ENCODE measurements around the gene SLC34A3. TPM values are rescaled to one million over a fixed set of nuclear protein-coding genes. Genes with fewer than 3 reads are reported as not detected.

SLC34A3 gene
- total RNA-seq, 1 donor: not detected

Other genes with a start within 250 kb of the SLC34A3 start
- gene LCNL1, start 247.9 kb upstream of the SLC34A3 start, total RNA-seq: under 0.01 and 0.37 TPM in 2 replicates
- gene PAXX, start 238.5 kb upstream of the SLC34A3 start, total RNA-seq: 13.9 and 14.3 TPM in 2 replicates
- 0.20 and 0.73 TPM in 2 replicates for gene CLIC3, start 234.3 kb upstream of the SLC34A3 start, total RNA-seq
- gene ABCA2, start 202.7 kb upstream of the SLC34A3 start, total RNA-seq: 15.4 and 19.5 TPM in 2 replicates
- gene FUT7, start 198.8 kb upstream of the SLC34A3 start, total RNA-seq: not detected in 2 replicates
- 18.8 and 24.3 TPM in 2 replicates for gene NPDC1, start 184.7 kb upstream of the SLC34A3 start, total RNA-seq
- not detected in 2 replicates for gene ENTPD2, start 176.8 kb upstream of the SLC34A3 start, total RNA-seq
- 6.6 and 8.2 TPM in 2 replicates for gene SAPCD2, start 160.3 kb upstream of the SLC34A3 start, total RNA-seq
- gene UAP1L1, start 153.4 kb upstream of the SLC34A3 start, total RNA-seq: 12.1 and 18.8 TPM in 2 replicates
- gene MAN1B1, start 143.9 kb upstream of the SLC34A3 start, total RNA-seq: 45.5 and 52.2 TPM in 2 replicates
- 77.2 and 112 TPM in 2 replicates for gene DPP7, start 116.2 kb upstream of the SLC34A3 start, total RNA-seq
- not detected in 2 replicates for gene GRIN1, start 91.7 kb upstream of the SLC34A3 start, total RNA-seq
- not detected in 2 replicates for gene LRRC26, start 60.9 kb upstream of the SLC34A3 start, total RNA-seq
- 0.20 TPM in 1 of 2 replicates, not detected in the other for gene TMEM210, start 58.8 kb upstream of the SLC34A3 start, total RNA-seq
- gene ANAPC2, start 42.3 kb upstream of the SLC34A3 start, total RNA-seq: 23.5 and 28.7 TPM in 2 replicates
- 56.1 and 64.7 TPM in 2 replicates for gene SSNA1, start 42.2 kb upstream of the SLC34A3 start, total RNA-seq
- gene TPRN, start 30.2 kb upstream of the SLC34A3 start, total RNA-seq: 6.2 and 11.9 TPM in 2 replicates
- gene TMEM203, start 25.3 kb upstream of the SLC34A3 start, total RNA-seq: 32.0 and 34.6 TPM in 2 replicates
- gene NDOR1, start 25.2 kb upstream of the SLC34A3 start, total RNA-seq: 6.2 and 8.4 TPM in 2 replicates
- not detected in 2 replicates for gene RNF208, start 8.7 kb upstream of the SLC34A3 start, total RNA-seq
- 0.37 and 0.39 TPM in 2 replicates for gene CYSRT1, start 5.7 kb upstream of the SLC34A3 start, total RNA-seq
- gene RNF224, start 3.4 kb upstream of the SLC34A3 start, total RNA-seq: not detected in 2 replicates
- gene TUBB4B, start 10.4 kb downstream of the SLC34A3 start, total RNA-seq: 230 and 358 TPM in 2 replicates
- not detected in 2 replicates for gene STPG3, start 20.4 kb downstream of the SLC34A3 start, total RNA-seq
- gene NELFB, start 24.4 kb downstream of the SLC34A3 start, total RNA-seq: 50.7 and 70.4 TPM in 2 replicates
- gene TOR4A, start 46.8 kb downstream of the SLC34A3 start, total RNA-seq: 4.0 and 16.0 TPM in 2 replicates
- gene NRARP, start 71.4 kb downstream of the SLC34A3 start, total RNA-seq: 0.20 TPM in 1 of 2 replicates, not detected in the other
- gene EXD3, start 192.3 kb downstream of the SLC34A3 start, total RNA-seq: 4.0 and 4.3 TPM in 2 replicates
- gene NOXA1, start 192.5 kb downstream of the SLC34A3 start, total RNA-seq: 0.20 and 0.37 TPM in 2 replicates
- not detected in 2 replicates for gene ENTPD8, start 210.5 kb downstream of the SLC34A3 start, total RNA-seq
- gene NSMF, start 228.4 kb downstream of the SLC34A3 start, total RNA-seq: 31.2 and 34.6 TPM in 2 replicates

Data from subcutaneous preadipocyte (primary cell).